Tibial nerve (tissue), 4 donors: Measurements from ENCODE around the gene SMIM10L2A.

Experiments
- CTCF ChIP-seq, 5 experiments: fragments of 200-600 bp in 3 of 5; fragments of 450-650 bp in 2 of 5; sonication (generic) in 3 of 5; IDR thresholded peaks; one replicate each; pipeline ENCODE4 v1.5.1; 2016 to 2019; ENCODE audit warnings: antibody characterized with exemption in 5 of 5, mild to moderate bottlenecking in 3 of 5, moderate library complexity in 2 of 5
- EP300 ChIP-seq, 2 donors: sonication (generic); formaldehyde crosslinking; IDR thresholded peaks; one replicate each; pipeline ENCODE4 v1.6.1; 2017; ENCODE audit warnings: antibody characterized with exemption in 2 of 2, mild to moderate bottlenecking in 1 of 2
- POLR2A ChIP-seq, 2 donors: fragments of 450-650 bp; IDR thresholded peaks; one replicate each; pipeline ENCODE4 v1.6.1; 2017; ENCODE audit warnings: antibody characterized with exemption in 2 of 2, mild to moderate bottlenecking in 2 of 2, moderate library complexity in 2 of 2

GRCh38 chrX:135432453-135432852 is 10.7 kb downstream of the SMIM10L2A start:
- TF ChIP-seq POLR2A (IDR thresholded peaks at IDR 0.05): no peak
- TF ChIP-seq CTCF (IDR thresholded peaks at IDR 0.05): no peak
- TF ChIP-seq EP300 (IDR thresholded peaks at IDR 0.05): no peak
